Right lobe of liver (tissue), 6 donors: Measurements from ENCODE around the gene PUM2. TPM values are rescaled to one million over a fixed set of nuclear protein-coding genes. Genes with fewer than 3 reads are reported as not detected.
A peak's percentile ranks its signal among the peaks of the same experiment; 100 is the strongest.

Experiments used
- ATAC-seq, 4 donors: fragments of 200-7000 bp; cut with Tn5 transposase; one replicate each; pipeline ENCODE4 v1.9.1; 2020; ENCODE audit warnings: mild to moderate bottlenecking in 4 of 4, moderate library complexity in 4 of 4
- DNase-seq, 3 donors: peaks; one replicate each; pipeline ENCODE4 v3.0.0-alpha.2; 2020
- H3K27ac ChIP-seq, 3 donors: fragments of 200-600 bp; one replicate each; pipeline ENCODE4 v1.8.0; 2022
- H3K27me3 ChIP-seq, 2 donors: fragments of 200-600 bp; one replicate each; pipeline ENCODE4 v1.8.0; 2022
- H3K36me3 ChIP-seq, 4 donors: fragments of 200-600 bp; sonication (generic) in 1 of 4; one replicate each; pipeline versions ENCODE4 v1.5.1 to v1.8.0; 2017 to 2022; ENCODE audit warnings: control low read depth in 1 of 4
- H3K4me1 ChIP-seq, 4 donors: fragments of 200-600 bp; sonication (generic) in 1 of 4; one replicate each; pipeline versions ENCODE4 v1.5.1 to v1.8.0; 2017 to 2022; ENCODE audit warnings: control low read depth in 1 of 4
- H3K4me3 ChIP-seq, 3 donors: fragments of 200-600 bp; one replicate each; pipeline ENCODE4 v1.8.0; 2022
- H3K9me3 ChIP-seq, 4 donors: fragments of 200-600 bp; sonication (generic) in 1 of 4; one replicate each; pipeline versions ENCODE4 v1.5.1 to v1.8.0; 2017 to 2022; ENCODE audit warnings: control low read depth in 1 of 4
- POLR2A ChIP-seq: fragments of 450-650 bp; IDR thresholded peaks from one replicate; pipeline ENCODE4 v1.6.1; 2017; ENCODE audit warnings: antibody characterized with exemption, mild to moderate bottlenecking
- WGBS: methylation state at CpG from one replicate; pipeline ENCODE4 v1.1.6; 2018; ENCODE audit warnings: low coverage, low lambda C conversion rate; ENCODE audit not compliant: insufficient coverage; ENCODE audit errors: missing lambda C conversion rate; 5-methylcytosine and 5-hydroxymethylcytosine counted together
- intact Hi-C, 2 donors: fragments of 100-400 bp; cut with DNase I; formaldehyde crosslinking; loops; one replicate each; pipeline versions ENCODE4 v1.11.2 to v1.14.1; 2022
- total RNA-seq, 6 experiments: library from RNA; depleted of rRNA in 2 of 6; stranded (reverse); fragments of >200 nt in 2 of 6; fragmentation: NEBNext Ultra II Directional in 3 of 6; extraction: Animal tissue kit (Norgen Biotek cat#: 25700) in 3 of 6; gene quantifications; one replicate each; pipeline versions ENCODE4 v1.1.0 to v1.2.4, GENCODE V29; 2016 to 2023
- TF ChIP-seq, protein P1 (sequence below), 4 donors: fragments of 200-600 bp in 3 of 4; fragments of 450-650 bp in 1 of 4; IDR thresholded peaks; one replicate each; pipeline versions ENCODE4 v1.5.1 to v1.8.0; 2016 to 2022; ENCODE audit warnings: antibody characterized with exemption in 4 of 4, mild to moderate bottlenecking in 2 of 4
- donor health status: DM: no; HTN: yes; CAD: no.
- donor health status: DM: no; HTN: no; CAD: no.
- donor health status: DM: no; HTN: no; CAD: no.
- donor health status: DM: no; HTN: yes; CAD: no.
- donor health status: DM: no; HTN: yes; CAD: no.

Gene PUM2
- total RNA-seq, 6 experiments from 2014 or later, result 31.3 to 62.2 (median 51.5) TPM

GRCh38 chr2:20220806-20221554 is 129.7 kb downstream of the PUM2 start:
- no peaks in the 10 kb centered on the region for H3K27me3 ChIP-seq
- ATAC-seq, result no peak
- whole genome bisulfite sequencing, result 38% methylated on average over 3 of the region's 3 CpGs
- TF ChIP-seq, protein P1, sequence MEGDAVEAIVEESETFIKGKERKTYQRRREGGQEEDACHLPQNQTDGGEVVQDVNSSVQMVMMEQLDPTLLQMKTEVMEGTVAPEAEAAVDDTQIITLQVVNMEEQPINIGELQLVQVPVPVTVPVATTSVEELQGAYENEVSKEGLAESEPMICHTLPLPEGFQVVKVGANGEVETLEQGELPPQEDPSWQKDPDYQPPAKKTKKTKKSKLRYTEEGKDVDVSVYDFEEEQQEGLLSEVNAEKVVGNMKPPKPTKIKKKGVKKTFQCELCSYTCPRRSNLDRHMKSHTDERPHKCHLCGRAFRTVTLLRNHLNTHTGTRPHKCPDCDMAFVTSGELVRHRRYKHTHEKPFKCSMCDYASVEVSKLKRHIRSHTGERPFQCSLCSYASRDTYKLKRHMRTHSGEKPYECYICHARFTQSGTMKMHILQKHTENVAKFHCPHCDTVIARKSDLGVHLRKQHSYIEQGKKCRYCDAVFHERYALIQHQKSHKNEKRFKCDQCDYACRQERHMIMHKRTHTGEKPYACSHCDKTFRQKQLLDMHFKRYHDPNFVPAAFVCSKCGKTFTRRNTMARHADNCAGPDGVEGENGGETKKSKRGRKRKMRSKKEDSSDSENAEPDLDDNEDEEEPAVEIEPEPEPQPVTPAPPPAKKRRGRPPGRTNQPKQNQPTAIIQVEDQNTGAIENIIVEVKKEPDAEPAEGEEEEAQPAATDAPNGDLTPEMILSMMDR (IDR thresholded peaks at IDR 0.05), result no peak
- TF ChIP-seq POLR2A, result no peak
- intact Hi-C loops, result loop anchor here in 1 of 2 donors (10.0 kb wide), 1 partner anchor 106 kb away; no protein-coding TSS in a partner anchor
- peak overlapping the region; percentile 90 to 99 (median 92) for H3K27ac ChIP-seq
- peak overlapping the region in 1 of 3 donors; percentile 93 for H3K4me3 ChIP-seq
- peaks cover 0 to 4% (median 0%) of the 10 kb centered on the region in 4 donors for H3K36me3 ChIP-seq
- no peaks in the 10 kb centered on the region for H3K9me3 ChIP-seq
- H3K4me1 ChIP-seq, result peaks cover 0 to 71% (median 28%) of the 10 kb centered on the region in 4 donors
- DNase-seq, result no peak

GRCh38 chr2:20219763-20220380 is 130.8 kb downstream of the PUM2 start:
- Histone ChIP-seq H3K36me3 (peaks cover 0 to 4% (median 0%) of the 10 kb centered on the region in 4 donors), H3K4me1 (peaks cover 0 to 78% (median 33%) of the 10 kb centered on the region in 4 donors), H3K4me3 (peak overlapping the region in 1 of 3 donors; percentile 7), H3K9me3 (no peaks in the 10 kb centered on the region), H3K27ac (peak overlapping the region; percentile 90 to 99 (median 92)), H3K27me3 (no peaks in the 10 kb centered on the region)
- TF ChIP-seq, protein P1 (IDR thresholded peaks at IDR 0.05), result no peak
- no peak for TF ChIP-seq POLR2A
- DNase-seq (peak in 1 of 3 donors; percentile 44), ATAC-seq (no peak)
- WGBS, result 90% methylated on average over 4 of the region's 13 CpGs
- intact Hi-C loops, result loop anchor here in 1 of 2 donors (10.0 kb wide), 1 partner anchor 105 kb away; no protein-coding TSS in a partner anchor

DNA sequence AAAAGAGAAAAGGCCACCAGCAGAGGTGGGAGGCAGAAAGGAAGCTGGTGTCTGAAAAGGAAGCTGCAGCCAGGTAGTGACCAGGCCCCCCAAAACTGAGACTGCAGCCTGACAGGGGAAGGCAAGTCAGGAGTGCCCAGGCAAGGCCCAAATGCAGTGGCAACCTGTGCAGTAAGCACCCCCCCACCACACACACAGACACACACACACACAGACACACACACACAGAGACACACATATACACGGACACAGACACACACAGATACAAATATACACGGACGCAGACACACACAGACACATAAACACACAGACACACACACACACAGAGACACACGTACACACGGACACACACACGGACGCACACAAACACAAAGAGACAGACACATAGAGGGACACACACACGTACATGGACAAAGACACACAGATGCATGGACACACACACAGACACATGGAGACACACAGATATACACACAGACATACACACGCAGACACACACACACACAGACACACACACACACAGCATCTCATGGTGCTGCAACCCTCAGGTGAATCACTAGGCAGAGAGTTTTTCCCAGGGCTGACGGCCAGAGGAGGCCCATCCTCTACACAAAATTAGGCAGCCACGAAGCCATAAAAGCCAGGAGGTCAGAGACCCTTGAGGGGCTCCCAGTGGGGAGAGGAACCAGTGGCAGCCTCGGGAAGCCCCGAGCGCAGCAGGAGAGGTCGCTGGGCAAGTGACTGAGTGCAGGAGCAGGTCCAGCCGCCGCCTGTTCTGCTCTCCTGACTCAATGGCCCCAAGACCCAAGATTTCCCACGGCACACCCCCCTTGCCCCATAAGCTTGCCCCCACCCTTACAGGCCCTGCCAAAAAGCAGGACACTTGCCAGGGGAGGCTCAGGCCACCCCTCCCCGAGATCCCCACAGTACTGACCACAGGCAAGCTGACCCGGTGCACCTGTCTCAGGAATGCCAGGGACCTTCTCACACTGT is 132.0 kb downstream of the PUM2 start:
- Histone ChIP-seq H3K27ac (peak overlapping the region; percentile 92 to 99 (median 98)), H3K9me3 (no peaks in the 10 kb centered on the region), H3K4me3 (no peak overlapping the region), H3K36me3 (peaks cover 0 to 4% (median 0%) of the 10 kb centered on the region in 4 donors), H3K4me1 (peaks cover 0 to 90% (median 38%) of the 10 kb centered on the region in 4 donors), H3K27me3 (no peaks in the 10 kb centered on the region)
- intact Hi-C loops, result no loop called here
- 64% methylated on average over 7 of the region's 20 CpGs for WGBS
- DNase-seq (peak in 1 of 3 donors; percentile 20), ATAC-seq (no peak)
- no peak for TF ChIP-seq POLR2A
- TF ChIP-seq, protein P1 (IDR thresholded peaks at IDR 0.05), result no peak
